GM18519 (cell line): ENCODE data around the gene HMOX2.

Experiments
- ATAC-seq: cut with Tn5 transposase; IDR thresholded peaks from one replicate; pipeline ENCODE4 v1.9.1; 2021; ENCODE audit warnings: mild to moderate bottlenecking, moderate library complexity; ENCODE audit not compliant: unreplicated experiment, low FRiP score

HMOX2 gene

GRCh38 chr16:4463522-4464163 is 12.6 kb upstream of the HMOX2 start:
- ATAC-seq: no peak

DNA sequence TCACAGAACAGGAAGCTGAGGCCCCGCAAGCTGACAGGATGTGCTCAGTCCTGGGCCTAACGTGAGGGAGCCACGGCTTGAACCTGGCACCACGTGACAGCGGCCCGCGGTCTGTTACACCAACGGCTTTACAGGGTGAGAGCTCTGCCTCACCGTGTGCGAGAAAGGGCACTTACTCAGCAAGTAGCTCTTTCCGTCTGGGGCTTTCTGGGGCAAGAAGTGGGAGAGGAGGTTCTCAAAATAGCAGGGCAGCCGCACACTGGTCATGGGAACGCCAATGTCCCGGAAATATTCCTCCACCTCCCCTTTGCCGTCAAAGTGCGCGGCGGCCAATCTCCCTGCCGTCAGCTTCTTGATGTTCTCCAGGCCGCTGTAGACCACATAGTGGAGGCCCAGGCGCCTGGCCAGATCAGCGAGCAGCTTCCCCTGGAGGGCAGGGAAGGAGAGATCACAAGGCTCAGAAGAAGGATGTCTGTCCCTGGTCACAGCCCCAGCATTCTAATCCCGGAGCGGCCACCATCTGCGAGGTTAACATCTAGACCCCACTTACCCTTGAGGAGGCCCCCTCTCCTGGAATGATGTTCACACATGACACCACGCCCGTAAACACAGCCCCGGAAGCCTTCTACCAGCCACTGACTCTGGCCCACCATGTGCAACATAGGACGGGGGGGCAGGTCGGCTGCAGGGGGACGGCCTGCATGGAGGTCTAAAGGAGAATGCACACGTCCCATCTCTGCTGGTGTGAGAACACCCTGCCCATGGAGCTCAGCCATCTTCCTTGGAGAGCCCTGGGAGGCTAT is 10.0 kb upstream of the HMOX2 start:
- no peak for ATAC-seq

GRCh38 chr16:4467916-4468315 is 8.3 kb upstream of the HMOX2 start:
- no peak for ATAC-seq

DNA sequence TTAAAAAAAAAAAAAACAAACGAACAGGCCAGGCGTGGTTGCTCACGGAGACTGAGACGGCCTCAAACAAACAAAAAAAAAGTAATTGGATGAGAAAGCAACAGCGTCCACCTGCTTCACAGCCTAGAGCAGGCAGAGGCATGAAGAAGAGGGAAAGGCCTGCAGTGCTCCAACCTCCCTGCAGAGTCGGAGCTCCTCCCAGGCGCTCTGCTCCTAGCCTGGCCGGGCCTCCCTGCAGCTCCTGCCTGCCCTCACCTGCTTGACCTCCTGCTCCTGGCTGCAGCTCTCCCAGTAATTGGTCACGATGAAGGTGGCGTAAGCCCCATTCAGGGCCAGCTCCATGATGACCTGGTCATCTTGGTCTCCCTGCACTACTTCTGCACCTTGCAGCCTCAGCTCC is 7.2 kb upstream of the HMOX2 start:
- no peak for ATAC-seq

DNA sequence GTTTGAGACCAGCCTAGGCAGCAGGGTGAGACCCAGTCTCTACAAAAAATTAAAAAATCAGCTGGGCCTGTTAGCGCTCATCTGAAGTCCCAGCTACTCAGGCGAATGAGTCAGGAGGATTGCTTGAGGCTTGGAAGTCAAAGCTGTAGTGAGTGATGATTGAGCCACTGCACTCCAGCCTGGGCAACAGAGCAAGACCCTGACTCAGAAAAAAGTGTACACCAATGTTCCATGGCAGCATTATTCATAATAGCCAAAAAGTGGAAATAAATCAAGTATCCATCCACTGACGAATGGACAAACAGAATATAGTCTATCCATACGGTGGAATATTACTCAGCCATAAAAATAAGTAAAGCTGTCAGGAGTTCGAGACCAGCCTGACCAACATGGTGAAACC is 4.3 kb upstream of the HMOX2 start:
- no peak for ATAC-seq

DNA sequence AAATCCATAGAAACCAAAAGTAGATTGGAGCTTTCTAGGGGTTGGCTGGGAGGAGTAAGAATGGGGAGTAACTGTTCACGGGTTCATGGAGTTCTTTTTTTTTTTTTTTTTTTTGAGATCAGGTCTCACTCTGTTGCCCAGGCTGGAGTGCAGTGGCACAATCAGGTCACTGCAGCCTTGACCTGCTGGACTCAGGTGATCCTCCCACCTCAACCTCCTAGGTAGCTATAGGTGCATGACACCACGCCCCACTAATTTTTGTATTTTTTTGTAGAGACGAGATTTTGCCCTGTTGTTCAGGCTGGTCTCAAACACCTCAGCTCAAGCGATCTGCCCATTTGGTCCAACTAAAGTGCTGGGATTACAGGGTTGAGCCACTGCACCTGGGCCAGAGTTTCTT is 3.3 kb upstream of the HMOX2 start:
- ATAC-seq: no peak

GRCh38 chr16:4474192-4474961 is 1.8 kb upstream of the HMOX2 start, which contains the start of gene NMRAL1:
TSS of gene NMRAL1 (minus strand) at chr16:4474625. CDS start at chr16:4474132, 493 bp downstream.
- no peak for ATAC-seq

DNA sequence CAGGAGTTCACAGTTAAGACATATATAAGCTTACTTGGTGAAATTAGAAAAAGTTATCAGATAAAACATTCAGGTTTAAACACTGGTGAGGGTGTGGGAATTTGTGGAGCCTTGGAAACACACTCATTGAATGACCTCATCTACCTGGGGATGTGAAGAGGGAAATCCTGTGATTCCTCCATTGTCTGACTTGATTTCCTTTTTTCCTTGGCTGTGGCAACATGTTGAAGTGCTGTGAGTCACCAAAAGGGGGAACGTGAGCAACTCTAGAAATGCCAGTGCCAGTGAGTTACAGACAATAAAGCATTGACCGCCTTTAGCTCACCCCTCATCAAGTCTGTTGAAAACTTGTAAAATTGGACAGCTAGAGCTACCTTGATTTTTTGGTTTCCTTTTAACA is 1.8 kb downstream of the HMOX2 start:
- no peak for ATAC-seq

GRCh38 chr16:4481526-4481925 is 5.3 kb downstream of the HMOX2 start:
- no peak for ATAC-seq

DNA sequence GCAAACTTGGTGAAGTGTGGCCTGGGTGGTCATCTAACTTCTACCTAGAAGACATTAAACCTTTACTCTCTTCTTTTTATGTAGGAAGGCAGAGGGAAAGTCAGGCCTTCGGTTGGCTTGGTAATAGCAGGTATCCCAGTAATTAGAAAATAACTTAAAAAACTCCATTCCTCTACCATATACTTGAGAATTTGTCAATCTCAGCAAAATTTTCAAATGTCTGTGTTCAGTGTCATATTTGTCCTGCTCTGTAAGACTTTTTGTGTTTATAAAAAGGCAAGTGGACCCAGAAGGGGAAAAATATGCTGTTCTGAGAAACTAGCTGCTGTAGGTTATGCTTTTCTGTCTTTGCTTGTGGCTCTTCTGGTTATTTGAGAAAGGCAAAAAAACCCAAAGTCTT is 5.8 kb downstream of the HMOX2 start:
- no peak for ATAC-seq

DNA sequence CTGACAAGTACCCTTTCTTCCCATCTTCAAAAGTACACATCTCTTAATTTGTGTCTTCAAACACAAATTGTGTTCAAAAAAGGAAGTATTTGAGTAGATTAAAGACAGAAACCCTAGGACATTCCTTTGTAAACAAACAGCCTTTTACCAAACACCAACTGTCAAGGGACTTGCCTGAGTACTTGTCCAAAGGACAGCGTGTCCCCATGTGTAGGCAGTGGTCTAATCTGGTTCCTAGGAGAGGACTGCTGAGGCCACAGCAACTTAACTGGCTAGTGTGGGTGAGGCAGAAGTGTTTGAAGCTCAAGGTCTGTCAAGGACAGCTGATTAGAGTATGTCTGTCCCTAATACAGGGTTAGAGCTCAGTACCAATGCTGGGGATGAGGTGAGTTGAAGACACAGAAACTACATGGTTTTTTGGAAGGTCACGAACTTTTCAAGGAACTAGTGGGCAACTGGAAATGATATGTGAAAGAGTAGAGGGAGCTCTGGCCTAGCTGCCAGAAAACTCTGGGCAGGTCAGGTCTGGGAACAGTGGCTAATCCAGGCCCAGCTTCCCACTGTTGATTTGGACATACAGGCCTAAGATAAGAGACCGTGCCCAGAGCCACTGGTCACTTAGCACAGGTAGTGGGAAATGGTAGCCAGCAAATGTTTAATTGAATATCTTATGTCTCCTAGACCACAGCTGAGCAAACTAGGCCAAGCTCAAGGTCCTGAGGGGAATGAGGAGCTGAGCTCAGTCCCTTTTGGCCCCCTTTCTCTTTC is 10.1 kb downstream of the HMOX2 start:
- no peak for ATAC-seq

GRCh38 chr16:4487955-4488498 is 11.8 kb downstream of the HMOX2 start:
- no peak for ATAC-seq

- ATAC-seq: no peak
Observed at GRCh38 chr16:4488499-4488967, 12.3 kb downstream of the HMOX2 start.

GRCh38 chr16:4489030-4489429 is 12.8 kb downstream of the HMOX2 start:
- ATAC-seq: no peak

GRCh38 chr16:4491898-4492297 is 15.7 kb downstream of the HMOX2 start:
- no peak for ATAC-seq

GRCh38 chr16:4494746-4495490 is 18.7 kb downstream of the HMOX2 start:
- ATAC-seq: no peak

DNA sequence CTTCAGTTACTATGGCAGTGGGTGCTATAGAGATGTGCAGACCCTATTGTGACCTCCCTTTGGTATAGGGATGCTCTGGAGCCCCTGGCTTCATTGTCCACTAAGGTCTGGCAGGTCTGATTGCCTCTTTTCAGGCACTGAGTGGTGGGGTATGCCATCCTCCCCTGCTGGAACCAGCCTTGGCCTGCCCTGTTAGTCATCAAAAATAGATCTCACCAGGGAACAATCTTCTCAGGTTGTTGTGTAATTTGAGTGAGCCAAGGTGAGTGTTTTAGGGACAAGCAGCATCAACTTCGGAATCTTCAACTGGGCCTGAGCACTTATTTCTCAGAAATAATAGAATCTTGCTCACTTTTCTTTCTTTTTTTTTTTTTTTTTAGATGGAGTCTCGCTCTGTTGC is 19.6 kb downstream of the HMOX2 start:
- no peak for ATAC-seq

DNA sequence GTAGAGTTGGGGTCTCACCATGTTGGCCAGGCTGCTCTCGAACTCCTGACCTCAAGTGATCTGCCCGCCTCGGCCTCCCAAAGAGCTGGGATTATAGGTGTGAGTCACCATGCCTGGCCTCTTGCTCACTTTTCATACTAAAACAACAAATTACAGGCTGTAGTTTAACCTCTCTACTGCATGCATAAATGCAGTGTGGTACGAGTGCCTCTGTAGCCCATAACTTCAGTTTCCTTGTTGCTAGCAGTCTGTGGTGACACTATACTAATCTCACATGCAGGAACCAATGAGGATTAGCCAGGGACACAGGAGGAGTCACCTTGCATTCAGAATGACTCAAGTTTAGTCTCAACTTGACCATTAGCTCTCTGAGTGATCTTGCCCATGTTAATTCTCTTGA is 20.1 kb downstream of the HMOX2 start:
- ATAC-seq: no peak

GRCh38 chr16:4498546-4499195 is 22.5 kb downstream of the HMOX2 start:
- no peak for ATAC-seq
